PC-9 (cell line): Measurements from ENCODE around the gene CBY2. TPM values are rescaled to one million over a fixed set of nuclear protein-coding genes. Genes with fewer than 3 reads are reported as not detected.

ENCODE experiments used
- BruUV-seq: library from RNA; stranded (reverse); fragments of 400-500 nt; replicated peaks from 2 replicates; lab custom pipeline; 2021; lab: Mats Ljungman, UMichigan
- CTCF ChIA-PET: fragments of 300-600 bp; sonication (Branson Sonifier 250); formaldehyde crosslinking; loops from one replicate; lab custom pipeline; 2022; ENCODE audit warnings: antibody characterized with exemption; lab: Charles Lee
- POLR2A ChIA-PET: fragments of 300-600 bp; sonication (Branson Sonifier 250); formaldehyde crosslinking; loops from one replicate; lab custom pipeline; 2022; ENCODE audit warnings: antibody characterized with exemption; ENCODE audit not compliant: unreplicated experiment; lab: Charles Lee
- DNase-seq, 2 experiments: peaks; one replicate each; pipeline versions ENCODE4 v3.0.0 to v3.0.0-alpha.2; 2015 to 2022; ENCODE audit warnings: mixed read lengths in 1 of 2
- H2AFZ ChIP-seq: fragments of 200-600 bp; sonication (generic); 2 replicates; pipeline ENCODE4 v1.8.1; 2017; ENCODE audit warnings: antibody characterized with exemption
- H3F3A ChIP-seq: fragments of 200-600 bp; sonication (generic); 2 replicates; pipeline ENCODE4 v1.8.1; 2017; ENCODE audit warnings: antibody characterized with exemption, mild to moderate bottlenecking, low read depth; ENCODE audit not compliant: insufficient read depth
- H3K27ac ChIP-seq: fragments of 200-600 bp; sonication (generic); 2 replicates; pipeline ENCODE4 v1.6.1; 2016; ENCODE audit warnings: mixed run types
- H3K27me3 ChIP-seq: fragments of 200-600 bp; sonication (generic); 2 replicates; pipeline ENCODE4 v1.6.1; 2016; ENCODE audit warnings: low read depth, mixed run types; ENCODE audit not compliant: insufficient read depth
- H3K36me3 ChIP-seq: fragments of 200-600 bp; sonication (generic); 2 replicates; pipeline ENCODE4 v1.6.1; 2016; ENCODE audit warnings: low read depth, mixed run types
- H3K4me1 ChIP-seq: fragments of 200-600 bp; sonication (generic); replicated peaks from 2 replicates; pipeline ENCODE4 v1.6.1; 2016; ENCODE audit warnings: mixed run types; ENCODE audit not compliant: insufficient read depth
- H3K4me2 ChIP-seq: fragments of 200-600 bp; sonication (generic); 2 replicates; pipeline ENCODE4 v1.6.1; 2017; ENCODE audit warnings: mixed run types
- H3K4me3 ChIP-seq: fragments of 200-600 bp; sonication (generic); 2 replicates; pipeline ENCODE4 v1.6.1; 2016; ENCODE audit warnings: mixed run types
- H3K79me2 ChIP-seq: fragments of 200-600 bp; sonication (generic); 2 replicates; pipeline ENCODE4 v1.6.1; 2017; ENCODE audit warnings: low read depth, mixed run types
- H3K9me2 ChIP-seq: fragments of 200-600 bp; sonication (generic); 2 replicates; pipeline ENCODE4 v1.8.1; 2017; ENCODE audit warnings: mild to moderate bottlenecking; ENCODE audit not compliant: insufficient read depth
- H3K9me3 ChIP-seq: fragments of 200-600 bp; sonication (generic); 2 replicates; pipeline ENCODE4 v1.8.1; 2016; ENCODE audit warnings: low read depth; ENCODE audit not compliant: insufficient read depth
- H4K20me1 ChIP-seq: fragments of 200-600 bp; sonication (generic); 2 replicates; pipeline ENCODE4 v1.8.1; 2017; ENCODE audit not compliant: insufficient read depth
- CTCF ChIP-seq: fragments of 200-600 bp; sonication (generic); conservative IDR thresholded peaks from 2 replicates; pipeline ENCODE4 v1.6.1; 2017; ENCODE audit warnings: mixed run types, antibody characterized with exemption, mild to moderate bottlenecking, moderate library complexity
- EZH2 ChIP-seq: fragments of 200-600 bp; sonication (generic); IDR thresholded peaks from 2 replicates; pipeline ENCODE4 v1.8.0; 2017; ENCODE audit warnings: antibody characterized with exemption, low read depth
- intact Hi-C: fragments of 100-400 bp; cut with micrococcal nuclease; formaldehyde crosslinking; loops from one replicate; pipeline ENCODE4 v1.10.0; 2022; ENCODE audit not compliant: unreplicated experiment
- total RNA-seq: library from RNA; stranded (reverse); gene quantifications from 2 replicates; pipeline ENCODE4 v1.2.3, GENCODE V29; 2021

CBY2 gene
- total RNA-seq, 1 experiment from 2014 or later: not detected

- H3K27me3 ChIP-seq: peaks cover 47% of the 10 kb centered on the region
- no peaks in the 10 kb centered on the region for H3K79me2 ChIP-seq
- no peak overlapping the region for H3K27ac ChIP-seq
- H3K4me1 ChIP-seq: no peaks in the 10 kb centered on the region
- no peaks in the 10 kb centered on the region for H3K36me3 ChIP-seq
- DNase-seq: no peak
- H3F3A ChIP-seq: no peaks in the 10 kb centered on the region
- no peak for TF ChIP-seq CTCF
- TF ChIP-seq EZH2: no peak
- ChIA-PET CTCF (no interaction called here), POLR2A (no interaction called here)
- no peaks in the 10 kb centered on the region for H4K20me1 ChIP-seq
- no peak overlapping the region for H3K4me2 ChIP-seq
- BruUV-seq: no TSS peak
- intact Hi-C loops: no loop called here
- H3K9me2 ChIP-seq: no peaks in the 10 kb centered on the region
- no peak overlapping the region for H3K4me3 ChIP-seq
- no peaks in the 10 kb centered on the region for H3K9me3 ChIP-seq
- no peak overlapping the region for H2AFZ ChIP-seq
Observed at GRCh38 chr13:45748941-45749759, 47.0 kb downstream of the CBY2 start.

GRCh38 chr13:45750566-45750965, 48.4 kb downstream of the CBY2 start:
- no peaks in the 10 kb centered on the region for H4K20me1 ChIP-seq
- H3K9me2 ChIP-seq: no peaks in the 10 kb centered on the region
- TF ChIP-seq CTCF: no peak
- TF ChIP-seq EZH2: no peak
- no peak overlapping the region for H3K4me3 ChIP-seq
- H3K4me2 ChIP-seq: no peak overlapping the region
- no peaks in the 10 kb centered on the region for H3K79me2 ChIP-seq
- DNase-seq: no peak
- no peak overlapping the region for H2AFZ ChIP-seq
- H3F3A ChIP-seq: no peaks in the 10 kb centered on the region
- H3K27me3 ChIP-seq: peaks cover 34% of the 10 kb centered on the region
- BruUV-seq: no TSS peak
- H3K4me1 ChIP-seq: no peaks in the 10 kb centered on the region
- H3K36me3 ChIP-seq: no peaks in the 10 kb centered on the region
- H3K9me3 ChIP-seq: no peaks in the 10 kb centered on the region
- no peak overlapping the region for H3K27ac ChIP-seq
- ChIA-PET CTCF (no interaction called here), POLR2A (no interaction called here)
- intact Hi-C loops: no loop called here

- H3K4me3 ChIP-seq: no peak overlapping the region
- ChIA-PET POLR2A (no interaction called here), CTCF (no interaction called here)
- TF ChIP-seq CTCF (no peak), EZH2 (no peak)
- H3K4me1 ChIP-seq: no peaks in the 10 kb centered on the region
- no peaks in the 10 kb centered on the region for H3K9me3 ChIP-seq
- no peak overlapping the region for H3K4me2 ChIP-seq
- DNase-seq: no peak
- intact Hi-C loops: no loop called here
- H2AFZ ChIP-seq: no peak overlapping the region
- H3K27ac ChIP-seq: no peak overlapping the region
- H3K9me2 ChIP-seq: no peaks in the 10 kb centered on the region
- BruUV-seq: no TSS peak
- H3F3A ChIP-seq: no peaks in the 10 kb centered on the region
- no peaks in the 10 kb centered on the region for H4K20me1 ChIP-seq
- H3K79me2 ChIP-seq: no peaks in the 10 kb centered on the region
- peaks cover 33% of the 10 kb centered on the region for H3K27me3 ChIP-seq
- H3K36me3 ChIP-seq: no peaks in the 10 kb centered on the region
Observed at GRCh38 chr13:45751885-45752284, 49.8 kb downstream of the CBY2 start.
